ENCODE measurements around the gene PRKCD.
A peak's percentile ranks its signal among the peaks of the same experiment; 100 is the strongest.

PRKCD gene

GRCh38 chr3:53170325-53171063 lies 9.5 kb downstream of the PRKCD start:
- no peak for DNase-seq (ENCODE audit: low spot score)

GRCh38 chr3:53171064-53171418 lies 10.0 kb downstream of the PRKCD start:
- DNase-seq (ENCODE audit: low spot score), result peak; percentile 96

GRCh38 chr3:53171827-53172505 lies 11.0 kb downstream of the PRKCD start:
- no peak for DNase-seq (ENCODE audit: low spot score)

- DNase-seq (ENCODE audit: low spot score), result no peak
Measured at GRCh38 chr3:53173107-53173506, 12.1 kb downstream of the PRKCD start.

GRCh38 chr3:53174346-53175250 lies 13.6 kb downstream of the PRKCD start:
- no peak for DNase-seq (ENCODE audit: low spot score)

GRCh38 chr3:53175613-53176540 lies 14.9 kb downstream of the PRKCD start:
- DNase-seq (ENCODE audit: low spot score), result no peak

- no peak for DNase-seq (ENCODE audit: low spot score)
Measured at GRCh38 chr3:53178246-53178645, 17.2 kb downstream of the PRKCD start.

GRCh38 chr3:53179580-53179979 lies 18.6 kb downstream of the PRKCD start:
- no peak for DNase-seq (ENCODE audit: low spot score)

GRCh38 chr3:53180305-53181023 lies 19.5 kb downstream of the PRKCD start:
- DNase-seq (ENCODE audit: low spot score), result no peak

- no peak for DNase-seq (ENCODE audit: low spot score)
Measured at GRCh38 chr3:53181024-53181371, 20.0 kb downstream of the PRKCD start.

GRCh38 chr3:53181528-53181927 lies 20.5 kb downstream of the PRKCD start:
- no peak for DNase-seq (ENCODE audit: low spot score)

- DNase-seq (ENCODE audit: low spot score), result peak; percentile 94
Measured at GRCh38 chr3:53182764-53183355, 21.9 kb downstream of the PRKCD start.

GRCh38 chr3:53183514-53183913 lies 22.5 kb downstream of the PRKCD start:
- DNase-seq (ENCODE audit: low spot score), result no peak

- DNase-seq (ENCODE audit: low spot score), result no peak
Measured at GRCh38 chr3:53184701-53185100, 23.7 kb downstream of the PRKCD start.

- DNase-seq (ENCODE audit: low spot score), result no peak
Measured at GRCh38 chr3:53185761-53186465, 24.9 kb downstream of the PRKCD start.

- no peak for DNase-seq (ENCODE audit: low spot score)
Measured at GRCh38 chr3:53186726-53187125, 25.7 kb downstream of the PRKCD start.

GRCh38 chr3:53187430-53187829 lies 26.4 kb downstream of the PRKCD start:
- no peak for DNase-seq (ENCODE audit: low spot score)

- no peak for DNase-seq (ENCODE audit: low spot score)
Measured at GRCh38 chr3:53188136-53188685, 27.2 kb downstream of the PRKCD start.

- DNase-seq (ENCODE audit: low spot score), result no peak
Measured at GRCh38 chr3:53188720-53189119, 27.7 kb downstream of the PRKCD start.

GRCh38 chr3:53189276-53189675 lies 28.3 kb downstream of the PRKCD start:
- no peak for DNase-seq (ENCODE audit: low spot score)
